GM12878 (cell line): ENCODE measurements around the gene HERC5.

ENCODE experiments used
- CEBPB ChIP-seq, 2 experiments: fragments of 150-350 bp in 1 of 2; IDR thresholded peaks; 2 replicates each; pipeline ENCODE4 v1.6.1; 2012 to 2014; ENCODE audit warnings: low read depth in 2 of 2, low read length in 2 of 2, borderline replicate concordance in 1 of 2, inconsistent platforms in 1 of 2
- FOXM1 ChIP-seq: IDR thresholded peaks from 2 replicates; pipeline ENCODE4 v1.6.1; 2012; ENCODE audit warnings: low read depth, mild to moderate bottlenecking, inconsistent platforms, low read length, moderate library complexity
- HDAC6 ChIP-seq: fragments of 200-600 bp; sonication (generic); IDR thresholded peaks from one replicate; pipeline ENCODE4 v1.8.0; 2017; ENCODE audit warnings: antibody characterized with exemption; ENCODE audit not compliant: unreplicated experiment
- JUNB ChIP-seq: IDR thresholded peaks from 2 replicates; pipeline ENCODE4 v1.6.1; 2016; ENCODE audit warnings: antibody characterized with exemption, mild to moderate bottlenecking
- POLR2AphosphoS5 ChIP-seq: IDR thresholded peaks from 2 replicates; pipeline ENCODE4 v1.6.1; 2011; ENCODE audit warnings: mild to moderate bottlenecking, low read length, inconsistent platforms
- SIN3A ChIP-seq: IDR thresholded peaks from 2 replicates; pipeline ENCODE4 v1.6.1; 2012; ENCODE audit warnings: low read depth, low read length, improper control_type of control experiment
- ZNF274 ChIP-seq: IDR thresholded peaks from one replicate; pipeline ENCODE4 v1.8.0; 2011; ENCODE audit not compliant: insufficient read length, insufficient read depth
- ZNF384 ChIP-seq: IDR thresholded peaks from 2 replicates; pipeline ENCODE4 v1.6.1; 2012; ENCODE audit warnings: low read depth, mild to moderate bottlenecking, low read length, improper control_type of control experiment, borderline replicate concordance
- TF ChIP-seq, protein P1 (sequence below), 3 experiments: IDR thresholded peaks in 2 of 3; conservative IDR thresholded peaks in 1 of 3; 2 replicates each; pipeline ENCODE4 v1.5.1; 2011; ENCODE audit warnings: low read depth in 3 of 3, low read length in 3 of 3, mild to moderate bottlenecking in 3 of 3, control low read depth in 2 of 3, moderate library complexity in 2 of 3, inconsistent platforms in 1 of 3, mixed read lengths in 1 of 3; ENCODE audit not compliant: control insufficient read depth in 2 of 3, insufficient read depth in 1 of 3; ENCODE audit errors: extremely low read depth in 1 of 3
- TF ChIP-seq, protein P2 (sequence below): IDR thresholded peaks from 2 replicates; pipeline ENCODE4 v1.6.1; 2011; ENCODE audit warnings: borderline replicate concordance, low read depth, mild to moderate bottlenecking, moderate library complexity, low read length; ENCODE audit not compliant: insufficient read depth, poor library complexity, severe bottlenecking
- TF ChIP-seq, protein P3 (sequence below): IDR thresholded peaks from 2 replicates; pipeline ENCODE4 v1.6.1; 2012; ENCODE audit warnings: low read depth, low read length, improper control_type of control experiment
- TF ChIP-seq, protein P4 (sequence below): fragments of 450-650 bp; IDR thresholded peaks from 2 replicates; pipeline ENCODE4 v1.6.1; 2017; ENCODE audit warnings: mild to moderate bottlenecking
- TF ChIP-seq, protein P5 (sequence below): IDR thresholded peaks from 2 replicates; pipeline ENCODE4 v1.6.1; 2012; ENCODE audit warnings: low read length, inconsistent platforms

DNA sequence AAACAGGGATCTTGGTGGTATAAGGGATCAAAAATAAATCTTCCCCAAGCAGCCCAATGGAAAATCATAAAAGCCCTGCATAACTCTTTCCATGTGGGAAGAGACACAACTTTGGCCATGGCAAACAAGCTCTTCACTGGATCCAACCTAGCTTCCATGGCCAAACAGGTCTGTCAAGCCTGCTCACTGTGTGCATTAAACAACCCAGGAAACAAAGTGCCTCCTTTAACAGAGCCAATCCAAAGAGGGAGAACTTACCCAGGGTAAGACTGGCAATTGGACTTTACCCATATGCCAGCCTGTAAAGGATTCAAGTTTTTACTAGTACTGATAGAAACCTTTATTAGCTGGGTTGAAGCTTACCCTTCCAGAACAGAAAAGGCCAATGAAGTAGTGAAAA is 7.6 kb upstream of the HERC5 start:
- TF ChIP-seq POLR2AphosphoS5: no peak
- TF ChIP-seq ZNF384: no peak
- TF ChIP-seq, protein P1, sequence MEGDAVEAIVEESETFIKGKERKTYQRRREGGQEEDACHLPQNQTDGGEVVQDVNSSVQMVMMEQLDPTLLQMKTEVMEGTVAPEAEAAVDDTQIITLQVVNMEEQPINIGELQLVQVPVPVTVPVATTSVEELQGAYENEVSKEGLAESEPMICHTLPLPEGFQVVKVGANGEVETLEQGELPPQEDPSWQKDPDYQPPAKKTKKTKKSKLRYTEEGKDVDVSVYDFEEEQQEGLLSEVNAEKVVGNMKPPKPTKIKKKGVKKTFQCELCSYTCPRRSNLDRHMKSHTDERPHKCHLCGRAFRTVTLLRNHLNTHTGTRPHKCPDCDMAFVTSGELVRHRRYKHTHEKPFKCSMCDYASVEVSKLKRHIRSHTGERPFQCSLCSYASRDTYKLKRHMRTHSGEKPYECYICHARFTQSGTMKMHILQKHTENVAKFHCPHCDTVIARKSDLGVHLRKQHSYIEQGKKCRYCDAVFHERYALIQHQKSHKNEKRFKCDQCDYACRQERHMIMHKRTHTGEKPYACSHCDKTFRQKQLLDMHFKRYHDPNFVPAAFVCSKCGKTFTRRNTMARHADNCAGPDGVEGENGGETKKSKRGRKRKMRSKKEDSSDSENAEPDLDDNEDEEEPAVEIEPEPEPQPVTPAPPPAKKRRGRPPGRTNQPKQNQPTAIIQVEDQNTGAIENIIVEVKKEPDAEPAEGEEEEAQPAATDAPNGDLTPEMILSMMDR (IDR thresholded peaks at IDR 0.05 in 2 of 3, conservative IDR thresholded peaks at IDR 0.05 in 1 of 3; ENCODE audit: control insufficient read depth in 2 of 3, extremely low read depth in 1 of 3, insufficient read depth in 1 of 3, low read depth in 3 of 3, low read length in 3 of 3): no peak
- no peak for TF ChIP-seq ZNF274
- no peak for TF ChIP-seq HDAC6
- TF ChIP-seq JUNB: no peak
- no peak for TF ChIP-seq CEBPB (IDR thresholded peaks at IDR 0.05; ENCODE audit: borderline replicate concordance in 1 of 2, low read depth in 2 of 2, low read length in 2 of 2)
- TF ChIP-seq, protein P2, sequence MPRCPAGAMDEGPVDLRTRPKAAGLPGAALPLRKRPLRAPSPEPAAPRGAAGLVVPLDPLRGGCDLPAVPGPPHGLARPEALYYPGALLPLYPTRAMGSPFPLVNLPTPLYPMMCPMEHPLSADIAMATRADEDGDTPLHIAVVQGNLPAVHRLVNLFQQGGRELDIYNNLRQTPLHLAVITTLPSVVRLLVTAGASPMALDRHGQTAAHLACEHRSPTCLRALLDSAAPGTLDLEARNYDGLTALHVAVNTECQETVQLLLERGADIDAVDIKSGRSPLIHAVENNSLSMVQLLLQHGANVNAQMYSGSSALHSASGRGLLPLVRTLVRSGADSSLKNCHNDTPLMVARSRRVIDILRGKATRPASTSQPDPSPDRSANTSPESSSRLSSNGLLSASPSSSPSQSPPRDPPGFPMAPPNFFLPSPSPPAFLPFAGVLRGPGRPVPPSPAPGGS: no peak
- TF ChIP-seq FOXM1: no peak
- TF ChIP-seq, protein P3, sequence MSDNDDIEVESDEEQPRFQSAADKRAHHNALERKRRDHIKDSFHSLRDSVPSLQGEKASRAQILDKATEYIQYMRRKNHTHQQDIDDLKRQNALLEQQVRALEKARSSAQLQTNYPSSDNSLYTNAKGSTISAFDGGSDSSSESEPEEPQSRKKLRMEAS: no peak
- TF ChIP-seq, protein P4, sequence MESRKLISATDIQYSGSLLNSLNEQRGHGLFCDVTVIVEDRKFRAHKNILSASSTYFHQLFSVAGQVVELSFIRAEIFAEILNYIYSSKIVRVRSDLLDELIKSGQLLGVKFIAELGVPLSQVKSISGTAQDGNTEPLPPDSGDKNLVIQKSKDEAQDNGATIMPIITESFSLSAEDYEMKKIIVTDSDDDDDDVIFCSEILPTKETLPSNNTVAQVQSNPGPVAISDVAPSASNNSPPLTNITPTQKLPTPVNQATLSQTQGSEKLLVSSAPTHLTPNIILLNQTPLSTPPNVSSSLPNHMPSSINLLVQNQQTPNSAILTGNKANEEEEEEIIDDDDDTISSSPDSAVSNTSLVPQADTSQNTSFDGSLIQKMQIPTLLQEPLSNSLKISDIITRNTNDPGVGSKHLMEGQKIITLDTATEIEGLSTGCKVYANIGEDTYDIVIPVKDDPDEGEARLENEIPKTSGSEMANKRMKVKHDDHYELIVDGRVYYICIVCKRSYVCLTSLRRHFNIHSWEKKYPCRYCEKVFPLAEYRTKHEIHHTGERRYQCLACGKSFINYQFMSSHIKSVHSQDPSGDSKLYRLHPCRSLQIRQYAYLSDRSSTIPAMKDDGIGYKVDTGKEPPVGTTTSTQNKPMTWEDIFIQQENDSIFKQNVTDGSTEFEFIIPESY: no peak
- TF ChIP-seq, protein P5, sequence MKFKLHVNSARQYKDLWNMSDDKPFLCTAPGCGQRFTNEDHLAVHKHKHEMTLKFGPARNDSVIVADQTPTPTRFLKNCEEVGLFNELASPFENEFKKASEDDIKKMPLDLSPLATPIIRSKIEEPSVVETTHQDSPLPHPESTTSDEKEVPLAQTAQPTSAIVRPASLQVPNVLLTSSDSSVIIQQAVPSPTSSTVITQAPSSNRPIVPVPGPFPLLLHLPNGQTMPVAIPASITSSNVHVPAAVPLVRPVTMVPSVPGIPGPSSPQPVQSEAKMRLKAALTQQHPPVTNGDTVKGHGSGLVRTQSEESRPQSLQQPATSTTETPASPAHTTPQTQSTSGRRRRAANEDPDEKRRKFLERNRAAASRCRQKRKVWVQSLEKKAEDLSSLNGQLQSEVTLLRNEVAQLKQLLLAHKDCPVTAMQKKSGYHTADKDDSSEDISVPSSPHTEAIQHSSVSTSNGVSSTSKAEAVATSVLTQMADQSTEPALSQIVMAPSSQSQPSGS: no peak
- TF ChIP-seq SIN3A: no peak
